Mesenchymal stem cell (in vitro differentiated cells and primary cell): ENCODE data around the gene HOXC11.

ENCODE experiments used
- DNase-seq: peaks from one replicate; pipeline ENCODE4 v3.0.0-alpha.2; 2013
- H2AFZ ChIP-seq: one replicate; pipeline ENCODE4 v1.6.1; 2013; ENCODE audit warnings: low read depth, mild to moderate bottlenecking, control low read depth, inconsistent platforms, low read length, moderate library complexity
- H2AK5ac ChIP-seq: 2 replicates; pipeline ENCODE4 v1.6.1; 2013; ENCODE audit warnings: low read length, moderate library complexity, mild to moderate bottlenecking, inconsistent platforms; ENCODE audit not compliant: severe bottlenecking
- H2BK120ac ChIP-seq: one replicate; pipeline ENCODE4 v1.6.1; 2013; ENCODE audit warnings: low read depth, mild to moderate bottlenecking, inconsistent platforms, low read length, moderate library complexity
- H2BK12ac ChIP-seq, 2 experiments: one replicate each; pipeline ENCODE4 v1.6.1; 2013; ENCODE audit warnings: inconsistent platforms in 2 of 2, low read length in 2 of 2, mild to moderate bottlenecking in 2 of 2, moderate library complexity in 2 of 2, control low read depth in 1 of 2
- H2BK15ac ChIP-seq: one replicate; pipeline ENCODE4 v1.6.1; 2013; ENCODE audit warnings: mild to moderate bottlenecking, low read depth, inconsistent platforms; ENCODE audit not compliant: poor library complexity, severe bottlenecking
- H2BK5ac ChIP-seq: 2 replicates; pipeline ENCODE4 v1.6.1; 2013; ENCODE audit warnings: low read depth, mild to moderate bottlenecking, low read length, control low read depth, inconsistent platforms; ENCODE audit not compliant: poor library complexity, severe bottlenecking
- H3K14ac ChIP-seq, 2 experiments: one replicate each; pipeline ENCODE4 v1.6.1; 2013; ENCODE audit warnings: inconsistent platforms in 2 of 2, low read length in 2 of 2, control low read depth in 1 of 2, mild to moderate bottlenecking in 1 of 2, moderate library complexity in 1 of 2
- H3K18ac ChIP-seq, 2 experiments: one replicate each; pipeline ENCODE4 v1.6.1; 2013; ENCODE audit warnings: inconsistent platforms in 2 of 2, low read length in 2 of 2, control low read depth in 1 of 2, low read depth in 1 of 2, mild to moderate bottlenecking in 1 of 2
- H3K23ac ChIP-seq, 2 experiments: one replicate each; pipeline ENCODE4 v1.6.1; 2013; ENCODE audit warnings: inconsistent platforms in 2 of 2, low read length in 2 of 2, mild to moderate bottlenecking in 2 of 2, moderate library complexity in 2 of 2, control low read depth in 1 of 2
- H3K27ac ChIP-seq: 2 replicates; pipeline ENCODE4 v1.5.1; 2013; ENCODE audit warnings: mild to moderate bottlenecking, moderate library complexity, low read length, control low read depth, inconsistent platforms; ENCODE audit not compliant: poor library complexity, severe bottlenecking
- H3K27me3 ChIP-seq, 2 experiments: 2 replicates each; pipeline versions ENCODE4 v1.6.1 to v1.7.0; 2013; ENCODE audit warnings: low read length in 2 of 2, mild to moderate bottlenecking in 2 of 2, moderate library complexity in 2 of 2, control low read depth in 1 of 2, inconsistent platforms in 1 of 2; ENCODE audit not compliant: control insufficient read depth in 1 of 2, insufficient read depth in 1 of 2
- H3K36me3 ChIP-seq, 2 experiments: 2 replicates each; pipeline versions ENCODE4 v1.6.1 to v1.7.0; 2013; ENCODE audit warnings: low read length in 2 of 2, control low read depth in 1 of 2, inconsistent platforms in 1 of 2, low read depth in 1 of 2, mild to moderate bottlenecking in 1 of 2; ENCODE audit not compliant: insufficient read depth in 2 of 2, control insufficient read depth in 1 of 2
- H3K4ac ChIP-seq, 2 experiments: one replicate each; pipeline ENCODE4 v1.6.1; 2013; ENCODE audit warnings: inconsistent platforms in 2 of 2, low read length in 2 of 2, mild to moderate bottlenecking in 2 of 2, moderate library complexity in 2 of 2, control low read depth in 1 of 2, low read depth in 1 of 2
- H3K4me1 ChIP-seq: 2 replicates; pipeline ENCODE4 v1.6.1; 2013; ENCODE audit warnings: low read depth, low read length, control low read depth; ENCODE audit not compliant: control insufficient read depth, insufficient read depth
- H3K4me2 ChIP-seq: 2 replicates; pipeline ENCODE4 v1.6.1; 2013; ENCODE audit warnings: low read length, mild to moderate bottlenecking, inconsistent platforms; ENCODE audit not compliant: poor library complexity, severe bottlenecking
- H3K4me3 ChIP-seq, 2 experiments: 2 replicates each; pipeline versions ENCODE4 v1.5.1 to v1.7.0; 2013; ENCODE audit warnings: low read length in 2 of 2, mild to moderate bottlenecking in 2 of 2, control low read depth in 1 of 2, low read depth in 1 of 2; ENCODE audit not compliant: insufficient read depth in 1 of 2
- H3K79me1 ChIP-seq: replicated peaks from 2 replicates; pipeline ENCODE4 v1.6.1; 2013; ENCODE audit warnings: mild to moderate bottlenecking, control low read depth, low read length, inconsistent platforms; ENCODE audit not compliant: poor library complexity, severe bottlenecking
- H3K9ac ChIP-seq: 2 replicates; pipeline ENCODE4 v1.7.0; 2013; ENCODE audit warnings: mild to moderate bottlenecking, low read length, moderate library complexity
- H3K9me3 ChIP-seq: 2 replicates; pipeline ENCODE4 v1.7.0; 2013; ENCODE audit warnings: mild to moderate bottlenecking, low read length; ENCODE audit not compliant: control insufficient read depth
- H4K8ac ChIP-seq: one replicate; pipeline ENCODE4 v1.6.1; 2013; ENCODE audit warnings: inconsistent platforms, mild to moderate bottlenecking, low read length, moderate library complexity
- H4K91ac ChIP-seq: one replicate; pipeline ENCODE4 v1.6.1; 2013; ENCODE audit warnings: mild to moderate bottlenecking, low read length, inconsistent platforms
- WGBS: methylation state at CpG from one replicate; pipeline ENCODE4 v1.1.7; 2013; ENCODE audit warnings: mixed read lengths; 5-methylcytosine and 5-hydroxymethylcytosine counted together

Gene HOXC11

GRCh38 chr12:53944907-53945847 is 27.7 kb upstream of the HOXC11 start:
- H2AFZ ChIP-seq: no peak overlapping the region
- H2BK15ac ChIP-seq: no peak overlapping the region
- no peak overlapping the region for H2BK12ac ChIP-seq
- H3K14ac ChIP-seq: no peak overlapping the region
- no peak overlapping the region for H3K4ac ChIP-seq
- peaks cover 9% of the 10 kb centered on the region for H3K9me3 ChIP-seq
- H2AK5ac ChIP-seq: no peak overlapping the region
- no peak overlapping the region for H3K9ac ChIP-seq
- H4K8ac ChIP-seq: no peak overlapping the region
- no peak overlapping the region for H3K4me3 ChIP-seq
- no peak overlapping the region for H2BK5ac ChIP-seq
- H3K18ac ChIP-seq: no peak overlapping the region
- H4K91ac ChIP-seq: no peak overlapping the region
- peaks cover 91 to 99% of the 10 kb centered on the region in 2 experiments for H3K27me3 ChIP-seq
- peaks cover 2% of the 10 kb centered on the region for H3K4me1 ChIP-seq
- no peak for DNase-seq
- no peaks in the 10 kb centered on the region for H3K79me1 ChIP-seq
- no peak overlapping the region for H3K4me2 ChIP-seq
- no peaks in the 10 kb centered on the region for H3K36me3 ChIP-seq
- no peak overlapping the region for H3K27ac ChIP-seq
- 21% methylated on average over 40 of the region's 51 CpGs for WGBS
- peak overlapping the region in 1 of 2 experiments; percentile 10 for H3K23ac ChIP-seq
- H2BK120ac ChIP-seq: no peak overlapping the region

- Histone ChIP-seq H3K27me3 (peaks cover 93 to 100% of the 10 kb centered on the region in 2 experiments), H2BK12ac (no peak overlapping the region), H3K4me1 (peaks cover 17% of the 10 kb centered on the region), H4K91ac (no peak overlapping the region), H3K4ac (no peak overlapping the region), H4K8ac (no peak overlapping the region), H3K9me3 (peaks cover 9% of the 10 kb centered on the region), H2BK15ac (no peak overlapping the region), H3K79me1 (no peaks in the 10 kb centered on the region), H3K9ac (no peak overlapping the region), H3K14ac (no peak overlapping the region), H3K27ac (no peak overlapping the region), H3K23ac (no peak overlapping the region), H3K4me3 (no peak overlapping the region), H3K18ac (no peak overlapping the region), H3K36me3 (peaks cover 0 to 5% of the 10 kb centered on the region in 2 experiments), H2BK120ac (no peak overlapping the region), H2AK5ac (no peak overlapping the region), H2AFZ (no peak overlapping the region), H2BK5ac (no peak overlapping the region), H3K4me2 (no peak overlapping the region)
- no peak for DNase-seq
Measured at GRCh38 chr12:53947743-53948142, 25.2 kb upstream of the HOXC11 start.

- H2BK120ac ChIP-seq: no peak overlapping the region
- no peak overlapping the region for H2AFZ ChIP-seq
- H2AK5ac ChIP-seq: no peak overlapping the region
- 47% methylated on average over 6 of the region's 9 CpGs for WGBS
- no peak for DNase-seq
- no peak overlapping the region for H2BK15ac ChIP-seq
- H3K23ac ChIP-seq: no peak overlapping the region
- peaks cover 0 to 5% of the 10 kb centered on the region in 2 experiments for H3K36me3 ChIP-seq
- H3K4me2 ChIP-seq: no peak overlapping the region
- no peaks in the 10 kb centered on the region for H3K79me1 ChIP-seq
- H3K9ac ChIP-seq: no peak overlapping the region
- H3K27ac ChIP-seq: no peak overlapping the region
- no peak overlapping the region for H4K91ac ChIP-seq
- H4K8ac ChIP-seq: no peak overlapping the region
- H2BK5ac ChIP-seq: no peak overlapping the region
- H3K4me3 ChIP-seq: no peak overlapping the region
- H3K4ac ChIP-seq: no peak overlapping the region
- peaks cover 20% of the 10 kb centered on the region for H3K4me1 ChIP-seq
- no peak overlapping the region for H3K18ac ChIP-seq
- no peak overlapping the region for H3K14ac ChIP-seq
- peaks cover 9% of the 10 kb centered on the region for H3K9me3 ChIP-seq
- peaks cover 99 to 100% of the 10 kb centered on the region in 2 experiments for H3K27me3 ChIP-seq
- H2BK12ac ChIP-seq: no peak overlapping the region
Measured at GRCh38 chr12:53948650-53949593, 24.0 kb upstream of the HOXC11 start.
